CD14-positive monocyte (primary cell): Measurements from ENCODE around the gene SEPTIN7. TPM values are rescaled to one million over a fixed set of nuclear protein-coding genes. Genes with fewer than 3 reads are reported as not detected.

Source experiments
- DNase-seq, 3 donors: peaks; one replicate each; pipeline ENCODE4 v3.0.0-alpha.2; 2011 to 2022
- H2AFZ ChIP-seq: 2 replicates; pipeline ENCODE4 v1.6.0; 2012; ENCODE audit warnings: mild to moderate bottlenecking, low read depth, low read length, inconsistent platforms; ENCODE audit not compliant: insufficient read depth, poor library complexity, severe bottlenecking
- H3K27ac ChIP-seq, 2 donors: 1 replicate in 1 of 2; 2 replicates in 1 of 2; pipeline ENCODE4 v1.5.1; 2012 to 2013; ENCODE audit warnings: low read length in 2 of 2, control low read depth in 1 of 2, inconsistent platforms in 1 of 2, low read depth in 1 of 2, mild to moderate bottlenecking in 1 of 2
- H3K27me3 ChIP-seq, 2 donors: one replicate each; pipeline versions ENCODE4 v1.6.0 to v1.6.1; 2011 to 2013; ENCODE audit warnings: low read length in 2 of 2; ENCODE audit not compliant: control insufficient read depth in 2 of 2, insufficient read depth in 2 of 2
- H3K36me3 ChIP-seq, 2 donors: replicated peaks in 1 of 2; 1 replicate in 1 of 2; 2 replicates in 1 of 2; pipeline versions ENCODE4 v1.5.1 to v1.6.1; 2012 to 2013; ENCODE audit warnings: low read length in 2 of 2, control low read depth in 1 of 2, inconsistent platforms in 1 of 2, mild to moderate bottlenecking in 1 of 2; ENCODE audit not compliant: insufficient read depth in 2 of 2, control insufficient read depth in 1 of 2
- H3K4me1 ChIP-seq, 2 donors: 1 replicate in 1 of 2; 2 replicates in 1 of 2; pipeline versions ENCODE4 v1.5.1 to v1.6.1; 2012 to 2013; ENCODE audit warnings: low read length in 2 of 2, control low read depth in 1 of 2, inconsistent platforms in 1 of 2, mild to moderate bottlenecking in 1 of 2, moderate library complexity in 1 of 2; ENCODE audit not compliant: insufficient read depth in 2 of 2, control insufficient read depth in 1 of 2
- H3K4me2 ChIP-seq: replicated peaks from 2 replicates; pipeline ENCODE3; 2012; ENCODE audit warnings: low read length, moderate library complexity, mild to moderate bottlenecking; ENCODE audit not compliant: poor library complexity, severe bottlenecking; ENCODE audit errors: extremely low read depth
- H3K4me3 ChIP-seq, 3 experiments: fragments of 200-600 bp in 1 of 3; sonication (generic) in 1 of 3; replicated peaks in 1 of 3; 1 replicate in 2 of 3; 2 replicates in 1 of 3; pipeline ENCODE4 v1.5.1; 2011 to 2013; ENCODE audit warnings: low read length in 3 of 3, mild to moderate bottlenecking in 3 of 3, control low read depth in 2 of 3, low read depth in 2 of 3, inconsistent platforms in 1 of 3, moderate library complexity in 1 of 3
- H3K79me2 ChIP-seq: 2 replicates; pipeline ENCODE4 v1.6.0; 2012; ENCODE audit warnings: mild to moderate bottlenecking, control low read depth, inconsistent platforms, low read length, moderate library complexity; ENCODE audit not compliant: insufficient read depth
- H3K9ac ChIP-seq: 2 replicates; pipeline ENCODE4 v1.6.0; 2017; ENCODE audit warnings: low read length, mild to moderate bottlenecking; ENCODE audit not compliant: insufficient read depth, poor library complexity, severe bottlenecking
- H3K9me3 ChIP-seq, 2 donors: replicated peaks in 1 of 2; 1 replicate in 1 of 2; 2 replicates in 1 of 2; pipeline versions ENCODE4 v1.5.1 to v1.6.1; 2012 to 2013; ENCODE audit warnings: low read length in 2 of 2, control low read depth in 1 of 2; ENCODE audit not compliant: control insufficient read depth in 1 of 2, insufficient read depth in 1 of 2
- H4K20me1 ChIP-seq: 2 replicates; pipeline ENCODE4 v1.6.0; 2012; ENCODE audit warnings: mild to moderate bottlenecking, low read length, control low read depth, moderate library complexity; ENCODE audit not compliant: insufficient read depth
- H3K27ac Mint-ChIP-seq, 7 donors: one replicate each; pipeline ENCODE4 v1.8.0; 2020; ENCODE audit warnings: mild to moderate bottlenecking in 7 of 7, mixed read lengths in 7 of 7, moderate library complexity in 6 of 7, inconsistent platforms in 2 of 7
- H3K27me3 Mint-ChIP-seq, 3 donors: one replicate each; pipeline ENCODE4 v1.8.0; 2021 to 2022; ENCODE audit warnings: low read depth in 3 of 3, mild to moderate bottlenecking in 3 of 3, mixed read lengths in 3 of 3, moderate library complexity in 3 of 3, inconsistent platforms in 1 of 3
- H3K36me3 Mint-ChIP-seq, 2 donors: one replicate each; pipeline ENCODE4 v1.8.0; 2020; ENCODE audit warnings: mixed read lengths in 2 of 2, inconsistent platforms in 1 of 2, mild to moderate bottlenecking in 1 of 2
- H3K4me1 Mint-ChIP-seq: one replicate; pipeline ENCODE4 v1.8.0; 2020; ENCODE audit warnings: mild to moderate bottlenecking, mixed read lengths
- H3K4me3 Mint-ChIP-seq, 2 donors: one replicate each; pipeline ENCODE4 v1.8.0; 2020; ENCODE audit warnings: mild to moderate bottlenecking in 2 of 2, mixed read lengths in 2 of 2, moderate library complexity in 1 of 2
- H3K9me3 Mint-ChIP-seq, 7 donors: one replicate each; pipeline ENCODE4 v1.8.0; 2020 to 2022; ENCODE audit warnings: mixed read lengths in 7 of 7, mild to moderate bottlenecking in 6 of 7, moderate library complexity in 6 of 7, inconsistent platforms in 2 of 7
- CTCF ChIP-seq: fragments of 200-600 bp; IDR thresholded peaks from one replicate; pipeline ENCODE4 v1.8.0; 2022; ENCODE audit warnings: antibody characterized with exemption, mild to moderate bottlenecking
- WGBS: methylation state at CpG from one replicate; pipeline ENCODE4 v1.1.5; 2013; ENCODE audit warnings: missing lambda C conversion rate; ENCODE audit not compliant: insufficient coverage; 5-methylcytosine and 5-hydroxymethylcytosine counted together
- intact Hi-C, 2 donors: fragments of 100-400 bp; cut with micrococcal nuclease; formaldehyde crosslinking; loops; one replicate each; pipeline versions ENCODE4 v1.15.0 to v1.15.1; 2023
- polyA plus RNA-seq, 3 donors: library from polyadenylated mRNA; depleted of rRNA in 1 of 3; unstranded in 2 of 3; stranded (reverse) in 1 of 3; fragments of 300-500 nt in 2 of 3; fragments of >200 nt in 1 of 3; fragmentation: Illumina TruSeq in 2 of 3; gene quantifications; 1 replicate in 2 of 3; 2 replicates in 1 of 3; pipeline ENCODE4 v1.2.3, GENCODE V29; 2012 to 2021

The SEPTIN7 gene
- polyA plus RNA-seq, 3 donors = 60.9 to 322 (median 224) TPM

GRCh38 chr7:35849158-35849831 lies 48.4 kb downstream of the SEPTIN7 start:
- intact Hi-C loops = no loop called here
- 97% methylated on average over 4 of the region's 7 CpGs for WGBS
- H2AFZ ChIP-seq = no peak overlapping the region
- peaks cover 97% of the 10 kb centered on the region for H3K79me2 ChIP-seq
- TF ChIP-seq CTCF = peak; percentile 11
- H3K36me3 ChIP-seq = peaks cover 22 to 67% of the 10 kb centered on the region in 2 donors
- no peak overlapping the region for H3K9ac ChIP-seq
- no peaks in the 10 kb centered on the region for H3K4me1 Mint-ChIP-seq
- no peaks in the 10 kb centered on the region for H3K9me3 Mint-ChIP-seq
- H3K4me3 Mint-ChIP-seq = no peak overlapping the region
- DNase-seq = no peak
- peaks cover 0 to 2% (median 2%) of the 10 kb centered on the region in 3 donors for H3K27me3 Mint-ChIP-seq
- peak overlapping the region in 3 of 7 donors; percentile 2 to 7 (median 2) for H3K27ac Mint-ChIP-seq
- no peak overlapping the region for H3K27ac ChIP-seq
- H3K4me3 ChIP-seq = no peak overlapping the region
- H3K36me3 Mint-ChIP-seq = peaks cover 33 to 56% of the 10 kb centered on the region in 2 donors
- no peaks in the 10 kb centered on the region for H3K9me3 ChIP-seq
- peaks cover 85% of the 10 kb centered on the region for H4K20me1 ChIP-seq
- no peaks in the 10 kb centered on the region for H3K4me1 ChIP-seq
- no peak overlapping the region for H3K4me2 ChIP-seq
- no peaks in the 10 kb centered on the region for H3K27me3 ChIP-seq

- H3K4me2 ChIP-seq = no peak overlapping the region
- no peaks in the 10 kb centered on the region for H3K4me1 ChIP-seq
- TF ChIP-seq CTCF = no peak
- no peak overlapping the region for H3K4me3 Mint-ChIP-seq
- H3K79me2 ChIP-seq = peaks cover 94% of the 10 kb centered on the region
- no peak overlapping the region for H2AFZ ChIP-seq
- no peaks in the 10 kb centered on the region for H3K27me3 ChIP-seq
- no peaks in the 10 kb centered on the region for H3K9me3 Mint-ChIP-seq
- H3K36me3 Mint-ChIP-seq = peaks cover 33 to 51% of the 10 kb centered on the region in 2 donors
- H3K4me1 Mint-ChIP-seq = no peaks in the 10 kb centered on the region
- H3K4me3 ChIP-seq = no peak overlapping the region
- H4K20me1 ChIP-seq = peaks cover 84% of the 10 kb centered on the region
- peaks cover 22 to 61% of the 10 kb centered on the region in 2 donors for H3K36me3 ChIP-seq
- H3K27me3 Mint-ChIP-seq = peaks cover 0 to 2% (median 0%) of the 10 kb centered on the region in 3 donors
- no peak for DNase-seq
- no peak overlapping the region for H3K9ac ChIP-seq
- H3K27ac Mint-ChIP-seq = peak overlapping the region in 4 of 7 donors; percentile 2 to 59 (median 4)
- no peaks in the 10 kb centered on the region for H3K9me3 ChIP-seq
- intact Hi-C loops = loop anchor here in 1 of 2 donors (10.0 kb wide), 1 partner anchor 45 kb away; the partner anchor contains the start of gene SEPTIN7
- H3K27ac ChIP-seq = no peak overlapping the region
Observed at GRCh38 chr7:35849954-35850353, 49.1 kb downstream of the SEPTIN7 start.

Other genes with a start within 250 kb of the SEPTIN7 start
- 10 to 100 TPM; 36.1 to 40.9 (median 36.4) TPM for gene HERPUD2, start 105.9 kb upstream of the SEPTIN7 start, polyA plus RNA-seq